Gastrocnemius medialis (tissue), 4 donors: Measurements from ENCODE around the gene ANGPTL7. TPM values are rescaled to one million over a fixed set of nuclear protein-coding genes. Genes with fewer than 3 reads are reported as not detected.
A peak's percentile ranks its signal among the peaks of the same experiment; 100 is the strongest.

Source experiments
- ATAC-seq, 2 donors: fragments of 150-250 bp; one replicate each; pipeline ENCODE4 v1.9.1; 2016
- DNase-seq, 2 donors: peaks; one replicate each; pipeline ENCODE4 v3.0.0-alpha.2; 2019
- H3K27ac ChIP-seq, 4 donors: fragments of 200-600 bp; sonication (generic); 1 replicate in 1 of 4; 2 replicates in 3 of 4; pipeline ENCODE4 v1.5.1; 2016 to 2018; ENCODE audit warnings: mild to moderate bottlenecking in 2 of 4, moderate library complexity in 1 of 4
- H3K27me3 ChIP-seq, 3 donors: fragments of 200-600 bp; sonication (generic) in 2 of 3; 1 replicate in 1 of 3; 2 replicates in 2 of 3; pipeline versions ENCODE4 v1.5.1 to v1.6.0; 2016 to 2019; ENCODE audit warnings: mild to moderate bottlenecking in 1 of 3, moderate library complexity in 1 of 3
- H3K36me3 ChIP-seq, 2 donors: fragments of 200-600 bp; sonication (generic) in 1 of 2; one replicate each; pipeline ENCODE4 v1.5.1; 2017 to 2018
- H3K4me1 ChIP-seq, 2 donors: fragments of 200-600 bp; sonication (generic) in 1 of 2; one replicate each; pipeline ENCODE4 v1.5.1; 2016 to 2017; ENCODE audit warnings: mild to moderate bottlenecking in 2 of 2
- H3K4me3 ChIP-seq, 4 donors: fragments of 200-600 bp; sonication (generic) in 3 of 4; 1 replicate in 1 of 4; 2 replicates in 3 of 4; pipeline ENCODE4 v1.5.1; 2016 to 2019; ENCODE audit warnings: mild to moderate bottlenecking in 2 of 4
- H3K9me3 ChIP-seq, 3 donors: fragments of 200-600 bp; sonication (generic) in 2 of 3; 1 replicate in 1 of 3; 2 replicates in 2 of 3; pipeline ENCODE4 v1.5.1; 2016 to 2019
- POLR2A ChIP-seq, 2 donors: fragments of 450-650 bp; IDR thresholded peaks; one replicate each; pipeline ENCODE4 v1.6.1; 2017; ENCODE audit warnings: antibody characterized with exemption in 2 of 2, mild to moderate bottlenecking in 2 of 2, moderate library complexity in 2 of 2
- in situ Hi-C, 4 donors: fragments of 200-750 bp; cut with MboI; loops; one replicate each; pipeline versions ENCODE4 v1.15.0 to v1.8.0; 2017; ENCODE audit warnings: low sequenced_read_pairs in 4 of 4
- intact Hi-C: fragments of 100-400 bp; cut with DNase I; formaldehyde crosslinking; loops from one replicate; pipeline ENCODE4 v1.15.1; 2023; ENCODE audit warnings: low total_unique reads
- total RNA-seq, 4 donors: library from RNA; depleted of rRNA; stranded (reverse); fragments of >200 nt; gene quantifications; one replicate each; pipeline versions ENCODE4 v1.1.0 to v1.2.3, GENCODE V29; 2016
- TF ChIP-seq, protein P1 (sequence below), 5 experiments: fragments of 450-650 bp in 3 of 5; fragments of 200-600 bp in 2 of 5; sonication (generic) in 2 of 5; IDR thresholded peaks in 4 of 5; conservative IDR thresholded peaks in 1 of 5; 1 replicate in 4 of 5; 2 replicates in 1 of 5; pipeline ENCODE4 v1.5.1; 2016 to 2019; ENCODE audit warnings: antibody characterized with exemption in 5 of 5, mild to moderate bottlenecking in 3 of 5, moderate library complexity in 3 of 5

The ANGPTL7 gene
- total RNA-seq, 4 donors from 2014 or later: 0.56 to 30.7 (median 3.3) TPM

DNA sequence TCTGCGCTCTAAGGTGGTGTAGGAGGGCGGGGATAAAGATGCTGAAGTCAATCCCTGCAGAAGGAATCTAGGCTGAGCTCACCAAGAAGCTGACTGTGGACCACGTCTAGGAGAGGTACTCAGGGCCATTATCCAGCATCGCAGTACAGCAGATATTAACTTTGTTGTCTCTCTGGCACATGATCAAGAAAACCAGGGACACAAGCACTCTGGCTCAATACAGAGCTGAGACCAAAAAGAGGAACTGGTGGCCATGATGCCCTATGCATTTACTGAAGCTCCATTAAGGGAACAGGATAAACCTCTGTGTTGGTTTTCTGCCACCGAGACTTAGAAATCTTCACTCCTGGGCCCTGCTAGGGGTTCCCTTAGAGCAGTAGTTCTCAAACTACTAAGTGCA, 38.0 kb upstream of the ANGPTL7 start:
- TF ChIP-seq POLR2A (IDR thresholded peaks at IDR 0.05): no peak
- TF ChIP-seq, protein P1, sequence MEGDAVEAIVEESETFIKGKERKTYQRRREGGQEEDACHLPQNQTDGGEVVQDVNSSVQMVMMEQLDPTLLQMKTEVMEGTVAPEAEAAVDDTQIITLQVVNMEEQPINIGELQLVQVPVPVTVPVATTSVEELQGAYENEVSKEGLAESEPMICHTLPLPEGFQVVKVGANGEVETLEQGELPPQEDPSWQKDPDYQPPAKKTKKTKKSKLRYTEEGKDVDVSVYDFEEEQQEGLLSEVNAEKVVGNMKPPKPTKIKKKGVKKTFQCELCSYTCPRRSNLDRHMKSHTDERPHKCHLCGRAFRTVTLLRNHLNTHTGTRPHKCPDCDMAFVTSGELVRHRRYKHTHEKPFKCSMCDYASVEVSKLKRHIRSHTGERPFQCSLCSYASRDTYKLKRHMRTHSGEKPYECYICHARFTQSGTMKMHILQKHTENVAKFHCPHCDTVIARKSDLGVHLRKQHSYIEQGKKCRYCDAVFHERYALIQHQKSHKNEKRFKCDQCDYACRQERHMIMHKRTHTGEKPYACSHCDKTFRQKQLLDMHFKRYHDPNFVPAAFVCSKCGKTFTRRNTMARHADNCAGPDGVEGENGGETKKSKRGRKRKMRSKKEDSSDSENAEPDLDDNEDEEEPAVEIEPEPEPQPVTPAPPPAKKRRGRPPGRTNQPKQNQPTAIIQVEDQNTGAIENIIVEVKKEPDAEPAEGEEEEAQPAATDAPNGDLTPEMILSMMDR (IDR thresholded peaks at IDR 0.05 in 4 of 5, conservative IDR thresholded peaks at IDR 0.05 in 1 of 5): no peak
- peak overlapping the region in 2 of 4 donors; percentile 33 to 41 for H3K27ac ChIP-seq

GRCh38 chr1:11151826-11152612, 37.1 kb upstream of the ANGPTL7 start:
- Histone ChIP-seq H3K27ac (peak overlapping the region in 2 of 4 donors; percentile 24 to 41), H3K36me3 (peaks cover 0 to 47% of the 10 kb centered on the region in 2 donors), H3K4me3 (no peak overlapping the region), H3K4me1 (peaks cover 9 to 16% of the 10 kb centered on the region in 2 donors), H3K27me3 (no peaks in the 10 kb centered on the region), H3K9me3 (no peaks in the 10 kb centered on the region)
- DNase-seq: no peak
- ATAC-seq: no peak
- in situ Hi-C loops: no loop called here
- intact Hi-C loops: no loop called here
- TF ChIP-seq POLR2A (IDR thresholded peaks at IDR 0.05): no peak
- TF ChIP-seq, protein P1 (IDR thresholded peaks at IDR 0.05 in 4 of 5, conservative IDR thresholded peaks at IDR 0.05 in 1 of 5): no peak

More for the DNA sequence above, 38.0 kb upstream of the ANGPTL7 start:
- intact Hi-C loops (no loop called here), in situ Hi-C loops (no loop called here)
- H3K27me3 ChIP-seq: no peaks in the 10 kb centered on the region
- no peak for DNase-seq
- H3K4me3 ChIP-seq: no peak overlapping the region
- H3K9me3 ChIP-seq: no peaks in the 10 kb centered on the region
- peaks cover 5 to 56% of the 10 kb centered on the region in 2 donors for H3K36me3 ChIP-seq
- peaks cover under 1 to 9% of the 10 kb centered on the region in 2 donors for H3K4me1 ChIP-seq
- ATAC-seq: no peak

GRCh38 chr1:11152755-11153154, 36.4 kb upstream of the ANGPTL7 start:
- TF ChIP-seq, protein P1 (IDR thresholded peaks at IDR 0.05 in 4 of 5, conservative IDR thresholded peaks at IDR 0.05 in 1 of 5): no peak
- no peak for TF ChIP-seq POLR2A (IDR thresholded peaks at IDR 0.05)
- intact Hi-C loops: no loop called here

DNA sequence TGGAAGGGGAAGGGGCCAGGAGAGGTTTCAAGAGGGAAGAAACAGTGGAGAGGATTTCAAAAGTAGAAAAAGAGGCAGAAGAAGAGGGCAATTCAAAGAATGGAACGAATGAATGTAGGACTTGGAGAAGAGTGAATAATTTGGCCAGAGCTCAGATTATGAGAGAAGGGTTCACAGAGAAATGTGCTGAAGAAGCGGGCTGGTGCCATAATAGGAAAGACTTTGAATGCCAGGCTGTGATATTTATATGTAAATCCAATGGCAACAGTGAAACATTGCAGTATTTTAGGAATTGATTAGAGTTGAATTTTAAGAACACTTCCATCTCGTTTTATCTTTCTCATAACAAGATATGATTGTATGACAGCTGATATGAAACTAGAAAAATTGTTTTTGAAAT, 36.0 kb upstream of the ANGPTL7 start:
- H3K9me3 ChIP-seq: no peaks in the 10 kb centered on the region
- no peak for DNase-seq
- intact Hi-C loops: no loop called here
- peaks cover 0 to 35% of the 10 kb centered on the region in 2 donors for H3K36me3 ChIP-seq
- H3K4me3 ChIP-seq: no peak overlapping the region
- peak overlapping the region in 1 of 4 donors; percentile 38 for H3K27ac ChIP-seq
- ATAC-seq: no peak
- H3K27me3 ChIP-seq: no peaks in the 10 kb centered on the region
- TF ChIP-seq, protein P1 (IDR thresholded peaks at IDR 0.05 in 4 of 5, conservative IDR thresholded peaks at IDR 0.05 in 1 of 5): no peak
- no peak for TF ChIP-seq POLR2A (IDR thresholded peaks at IDR 0.05)
- in situ Hi-C loops: no loop called here
- H3K4me1 ChIP-seq: peaks cover 21 to 28% of the 10 kb centered on the region in 2 donors

More at GRCh38 chr1:11152755-11153154, 36.4 kb upstream of the ANGPTL7 start:
- H3K36me3 ChIP-seq: peaks cover 0 to 39% of the 10 kb centered on the region in 2 donors
- DNase-seq (no peak), ATAC-seq (no peak)
- H3K4me3 ChIP-seq: no peak overlapping the region
- no peaks in the 10 kb centered on the region for H3K27me3 ChIP-seq
- H3K27ac ChIP-seq: peak overlapping the region in 2 of 4 donors; percentile 24 to 38
- in situ Hi-C loops: no loop called here
- H3K4me1 ChIP-seq: peaks cover 17 to 24% of the 10 kb centered on the region in 2 donors
- H3K9me3 ChIP-seq: no peaks in the 10 kb centered on the region
